Fibroblast of the conjunctiva (primary cell): Measurements from ENCODE around the gene HLCS.

Source experiments
- DNase-seq: peaks from one replicate; pipeline ENCODE4 v3.0.0-alpha.2; 2010; ENCODE audit warnings: low read depth

HLCS gene

GRCh38 chr21:36722370-36723368 is 243.8 kb downstream of the HLCS start:
- DNase-seq, result no peak

- DNase-seq, result no peak
Observed at GRCh38 chr21:36721817-36722216, 244.7 kb downstream of the HLCS start.

GRCh38 chr21:36719614-36720013 is 246.9 kb downstream of the HLCS start:
- no peak for DNase-seq

- no peak for DNase-seq
Observed at GRCh38 chr21:36718951-36719501, 247.4 kb downstream of the HLCS start.

GRCh38 chr21:36717976-36718375 is 248.5 kb downstream of the HLCS start:
- DNase-seq, result no peak

GRCh38 chr21:36716836-36717235 is 249.6 kb downstream of the HLCS start:
- DNase-seq, result no peak

GRCh38 chr21:36716387-36716786 is 250.1 kb downstream of the HLCS start:
- DNase-seq, result no peak

- no peak for DNase-seq
Observed at GRCh38 chr21:36713746-36714145, 252.7 kb downstream of the HLCS start.

GRCh38 chr21:36710729-36711048 is 255.8 kb downstream of the HLCS start:
- no peak for DNase-seq

- no peak for DNase-seq
Observed at GRCh38 chr21:36709868-36710728, 256.4 kb downstream of the HLCS start.

GRCh38 chr21:36709030-36709867 is 257.2 kb downstream of the HLCS start:
- no peak for DNase-seq

- DNase-seq, result no peak
Observed at GRCh38 chr21:36708286-36709029, 258.0 kb downstream of the HLCS start.

GRCh38 chr21:36707763-36708285 is 258.6 kb downstream of the HLCS start:
- DNase-seq, result no peak

GRCh38 chr21:36706951-36707762 is 259.3 kb downstream of the HLCS start:
- DNase-seq, result no peak

- DNase-seq, result no peak
Observed at GRCh38 chr21:36706482-36706852, 260.0 kb downstream of the HLCS start.

- no peak for DNase-seq
Observed at GRCh38 chr21:36705679-36706481, 260.6 kb downstream of the HLCS start.

GRCh38 chr21:36704958-36705678 is 261.4 kb downstream of the HLCS start:
- DNase-seq, result no peak

- no peak for DNase-seq
Observed at GRCh38 chr21:36704281-36704957, 262.1 kb downstream of the HLCS start.
